Epithelial cell of proximal tubule (primary cell): ENCODE results near the gene NBPF6. TPM values are rescaled to one million over a fixed set of nuclear protein-coding genes. Genes with fewer than 3 reads are reported as not detected.
"Not testable (repeated sequence)": the region's sequence is repeated elsewhere in the genome, so short reads cannot be mapped to it uniquely, and the experiment has no call there.

ENCODE experiments used
- DNase-seq: peaks from one replicate; pipeline ENCODE4 v3.0.0-alpha.2; 2011; ENCODE audit warnings: low read depth
- H3K4me3 ChIP-seq: 2 replicates; pipeline ENCODE4 v1.5.1; 2011; ENCODE audit warnings: low read depth, mild to moderate bottlenecking, low read length
- CTCF ChIP-seq: conservative IDR thresholded peaks from 2 replicates; pipeline ENCODE4 v1.5.1; 2012; ENCODE audit warnings: low read depth, mild to moderate bottlenecking, low read length
- total RNA-seq: library from RNA; depleted of rRNA; stranded (reverse); fragments of >200 nt; gene quantifications from 2 replicates; pipeline ENCODE4 v1.2.3, GENCODE V29; 2015

NBPF6 gene
- total RNA-seq, 1 donor from 2014 or later = not detected

- no peak overlapping the region for H3K4me3 ChIP-seq
- no peak for TF ChIP-seq CTCF
- DNase-seq = no peak
Observed at GRCh38 chr1:108504447-108504846, 54.3 kb downstream of the NBPF6 start.

GRCh38 chr1:108505763-108506070 lies 55.6 kb downstream of the NBPF6 start:
- no peak for DNase-seq
- H3K4me3 ChIP-seq = no peak overlapping the region
- TF ChIP-seq CTCF = no peak

GRCh38 chr1:108511764-108512163 lies 61.6 kb downstream of the NBPF6 start:
- no peak overlapping the region for H3K4me3 ChIP-seq
- DNase-seq = no peak

GRCh38 chr1:108512239-108513043 lies 62.3 kb downstream of the NBPF6 start:
- DNase-seq = no peak
- peak; percentile 89 for TF ChIP-seq CTCF
- no peak overlapping the region for H3K4me3 ChIP-seq

More at GRCh38 chr1:108511764-108512163, 61.6 kb downstream of the NBPF6 start:
- TF ChIP-seq CTCF = no peak

- no peak for TF ChIP-seq CTCF
- no peak for DNase-seq
Observed at GRCh38 chr1:108513044-108513415, 62.9 kb downstream of the NBPF6 start.

GRCh38 chr1:108513914-108514313 lies 63.8 kb downstream of the NBPF6 start:
- DNase-seq, H3K4me3 ChIP-seq: not testable (repeated sequence)

More at GRCh38 chr1:108513044-108513415, 62.9 kb downstream of the NBPF6 start:
- H3K4me3 ChIP-seq = no peak overlapping the region

- not testable (repeated sequence) for DNase-seq
Observed at GRCh38 chr1:108517301-108517897, 67.3 kb downstream of the NBPF6 start.

More at GRCh38 chr1:108517301-108517897, 67.3 kb downstream of the NBPF6 start:
- not testable (repeated sequence) for H3K4me3 ChIP-seq

Other genes with a start within 250 kb of the NBPF6 start
- gene SLC25A24, start 250.0 kb upstream of the NBPF6 start, total RNA-seq = 66.8 and 76.0 TPM in 2 replicates
- not detected in 2 replicates for gene NBPF4, start 206.3 kb upstream of the NBPF6 start, total RNA-seq
- gene EEIG2, start 109.8 kb downstream of the NBPF6 start, total RNA-seq = 6.1 TPM in 2 replicates
- 2.8 and 7.7 TPM in 2 replicates for gene HENMT1, start 210.8 kb downstream of the NBPF6 start, total RNA-seq
- gene PRPF38B, start 242.0 kb downstream of the NBPF6 start, total RNA-seq = 11.2 and 13.7 TPM in 2 replicates